GM12872 (cell line): ENCODE measurements around the gene CHD9.

ENCODE experiments used
- TF ChIP-seq, protein P1 (sequence below): IDR thresholded peaks from 3 replicates; pipeline ENCODE4 v1.5.1; 2011; ENCODE audit warnings: low read depth, mild to moderate bottlenecking, low read length, moderate library complexity; ENCODE audit not compliant: insufficient read depth

The CHD9 gene

DNA sequence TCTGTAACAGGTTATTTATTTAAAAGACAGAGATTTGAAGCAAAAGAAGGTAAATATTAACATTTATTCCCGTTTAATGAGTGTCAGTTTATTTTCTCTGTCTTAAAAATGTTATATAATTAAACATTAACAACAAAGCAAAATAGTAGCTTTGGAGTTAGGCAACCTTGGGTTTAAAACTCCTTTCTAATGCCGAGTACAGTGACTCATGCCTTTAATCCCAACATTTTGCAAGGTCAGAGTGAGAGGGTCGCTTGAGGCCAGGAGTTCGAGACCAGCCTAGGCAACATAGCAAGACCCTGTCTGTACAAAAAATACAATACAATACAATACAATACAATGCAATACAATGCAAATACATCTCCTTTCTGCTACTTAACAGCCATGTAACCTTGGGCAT is 128.7 kb downstream of the CHD9 start:
- TF ChIP-seq, protein P1, sequence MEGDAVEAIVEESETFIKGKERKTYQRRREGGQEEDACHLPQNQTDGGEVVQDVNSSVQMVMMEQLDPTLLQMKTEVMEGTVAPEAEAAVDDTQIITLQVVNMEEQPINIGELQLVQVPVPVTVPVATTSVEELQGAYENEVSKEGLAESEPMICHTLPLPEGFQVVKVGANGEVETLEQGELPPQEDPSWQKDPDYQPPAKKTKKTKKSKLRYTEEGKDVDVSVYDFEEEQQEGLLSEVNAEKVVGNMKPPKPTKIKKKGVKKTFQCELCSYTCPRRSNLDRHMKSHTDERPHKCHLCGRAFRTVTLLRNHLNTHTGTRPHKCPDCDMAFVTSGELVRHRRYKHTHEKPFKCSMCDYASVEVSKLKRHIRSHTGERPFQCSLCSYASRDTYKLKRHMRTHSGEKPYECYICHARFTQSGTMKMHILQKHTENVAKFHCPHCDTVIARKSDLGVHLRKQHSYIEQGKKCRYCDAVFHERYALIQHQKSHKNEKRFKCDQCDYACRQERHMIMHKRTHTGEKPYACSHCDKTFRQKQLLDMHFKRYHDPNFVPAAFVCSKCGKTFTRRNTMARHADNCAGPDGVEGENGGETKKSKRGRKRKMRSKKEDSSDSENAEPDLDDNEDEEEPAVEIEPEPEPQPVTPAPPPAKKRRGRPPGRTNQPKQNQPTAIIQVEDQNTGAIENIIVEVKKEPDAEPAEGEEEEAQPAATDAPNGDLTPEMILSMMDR = no peak

DNA sequence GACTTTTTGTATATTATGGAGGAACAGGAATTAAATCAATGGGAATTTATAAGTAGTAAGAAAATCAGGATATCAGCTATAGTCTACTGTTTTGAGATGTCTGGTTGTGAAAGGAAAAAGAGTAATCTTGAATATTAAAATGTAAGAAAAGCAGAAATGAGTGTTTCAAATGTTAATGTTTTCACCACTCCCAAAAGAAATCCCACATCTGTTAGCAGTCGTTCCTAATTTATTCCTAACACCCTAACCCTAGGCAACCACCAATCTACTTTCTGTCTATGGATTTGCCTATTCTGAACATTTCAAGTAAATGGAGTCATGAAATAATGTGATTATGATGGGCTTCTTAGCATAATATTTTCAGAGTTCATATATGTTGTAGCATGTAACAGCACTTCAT is 133.0 kb downstream of the CHD9 start:
- TF ChIP-seq, protein P1 = no peak

DNA sequence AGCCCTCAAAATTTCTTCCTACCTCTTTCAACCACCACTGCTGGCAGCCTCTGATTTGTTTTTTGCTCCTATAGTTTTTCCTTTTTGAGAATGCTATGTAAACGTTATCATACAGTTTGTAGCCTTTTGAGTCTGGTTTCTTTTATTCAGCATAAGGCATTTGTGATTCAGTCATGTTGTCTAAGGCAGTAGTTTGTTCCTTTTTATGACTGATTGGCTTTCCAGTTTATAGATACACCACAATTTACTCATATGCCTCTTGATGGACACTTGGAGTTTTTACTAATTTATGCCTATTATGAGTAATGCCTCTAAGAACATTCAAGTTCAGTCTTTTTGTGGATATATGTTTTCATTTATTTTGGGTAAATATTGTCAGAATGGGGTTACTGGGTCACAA is 136.6 kb downstream of the CHD9 start:
- TF ChIP-seq, protein P1 = no peak

DNA sequence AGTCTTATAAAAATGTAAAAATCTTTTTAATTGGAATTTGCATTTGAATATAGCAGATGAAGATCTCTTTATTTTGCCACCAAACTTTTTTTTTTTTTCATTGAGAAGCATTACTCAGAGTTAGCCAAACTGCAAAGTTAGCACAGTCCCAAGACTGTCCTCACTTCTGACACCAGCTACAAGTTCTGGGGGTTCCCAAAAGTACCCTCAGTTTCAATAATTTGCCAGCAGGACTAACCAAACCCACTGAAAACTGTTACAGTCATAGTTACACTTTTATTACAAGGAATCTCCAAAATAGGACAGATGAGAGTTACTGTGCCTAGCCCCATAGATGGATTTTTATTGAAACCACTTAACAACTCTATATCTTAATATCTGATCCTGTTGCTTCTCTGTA is 144.1 kb downstream of the CHD9 start:
- TF ChIP-seq, protein P1 = no peak

DNA sequence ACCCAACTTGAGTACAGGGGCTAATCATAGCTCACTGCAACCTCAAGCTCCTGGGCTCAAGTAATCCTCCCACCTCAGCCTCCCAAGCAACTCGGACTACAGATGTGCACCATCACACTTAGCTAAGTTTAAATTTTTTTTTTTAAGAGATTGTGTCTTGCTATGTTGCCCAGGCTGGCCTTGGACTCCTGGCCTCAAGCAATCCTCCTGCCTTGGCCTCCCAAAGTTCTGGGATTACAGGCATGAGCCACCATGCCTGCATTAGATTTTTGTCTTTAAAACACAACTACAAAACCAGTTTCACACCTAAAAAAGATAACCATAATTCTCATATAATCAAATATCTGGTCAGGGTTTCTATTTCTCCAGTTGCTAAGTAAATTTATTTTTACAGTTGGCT is 147.1 kb downstream of the CHD9 start:
- TF ChIP-seq, protein P1 = no peak

DNA sequence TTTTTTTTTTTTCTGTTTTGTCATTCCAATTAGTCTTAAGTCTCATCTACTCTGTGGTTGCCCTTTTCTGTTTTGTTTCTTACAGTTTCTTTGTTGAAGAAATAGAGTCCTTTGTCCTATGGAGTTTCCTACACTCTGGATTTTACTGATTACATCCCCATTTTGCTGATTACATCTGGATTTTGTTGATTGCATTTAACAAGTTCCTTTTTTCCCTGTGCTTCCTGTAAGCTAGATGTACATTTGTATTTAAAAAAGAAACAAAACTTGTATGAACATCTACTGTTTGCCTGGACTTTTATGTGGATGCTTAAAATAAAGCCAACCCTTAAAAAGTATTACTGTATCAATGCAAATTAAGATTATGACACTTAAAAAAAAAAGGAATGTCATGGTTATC is 147.6 kb downstream of the CHD9 start:
- TF ChIP-seq, protein P1 = no peak

DNA sequence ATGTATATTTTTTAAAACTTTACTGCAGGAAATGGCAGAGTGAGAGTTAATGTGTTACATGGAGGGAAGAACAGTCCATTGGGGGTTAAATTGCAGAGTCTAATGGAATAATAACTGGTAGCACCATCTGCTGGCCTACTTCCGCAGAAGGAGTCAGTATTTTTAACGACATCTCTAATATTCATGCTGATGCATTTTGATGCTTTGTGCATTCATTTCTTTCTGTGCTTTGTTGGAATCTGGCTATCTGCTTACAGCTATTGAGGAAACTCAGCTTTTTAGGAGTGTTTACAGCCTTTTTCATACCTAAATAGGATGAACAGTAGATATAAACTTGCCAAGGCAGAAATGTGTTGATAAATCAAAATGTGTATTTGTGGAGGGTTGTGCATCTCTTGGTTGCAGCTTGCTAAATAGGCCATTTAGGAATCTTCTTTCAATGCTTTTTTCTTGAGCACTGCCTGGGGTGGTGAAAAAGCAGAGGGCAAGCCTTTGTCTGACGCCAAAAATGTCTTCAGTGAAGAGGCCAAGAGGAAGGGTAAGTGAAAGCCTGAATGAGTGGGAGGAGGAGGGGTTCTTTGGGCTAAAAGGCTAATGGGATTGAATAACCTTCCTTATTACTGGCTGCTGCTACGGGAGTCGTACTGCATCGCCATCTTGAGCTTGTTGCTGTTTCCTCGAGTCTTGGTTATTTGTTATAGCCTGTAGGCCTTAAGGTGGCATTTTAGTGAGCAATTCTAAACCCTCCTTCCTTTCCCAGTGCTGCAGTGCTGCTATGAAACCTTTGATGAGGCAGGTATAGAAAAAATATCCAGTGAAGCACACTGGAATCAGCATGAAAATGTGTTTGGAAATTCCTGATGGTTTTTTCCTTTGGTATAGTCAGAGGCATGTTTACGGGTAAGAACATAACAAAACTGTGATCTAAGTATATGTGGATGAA is 153.3 kb downstream of the CHD9 start:
- TF ChIP-seq, protein P1 = peak; percentile 57; the same call in 2 of the 3 replicates
